ENCODE measurements around the gene RBM23. TPM values are rescaled to one million over a fixed set of nuclear protein-coding genes. Genes with fewer than 3 reads are reported as not detected.
"Not testable (repeated sequence)": the region's sequence is repeated elsewhere in the genome, so short reads cannot be mapped to it uniquely, and the experiment has no call there.

The RBM23 gene
- 62.7 and 63.2 TPM in 2 replicates for total RNA-seq (2014; rRNA removed; shearing (Covaris generic))
- 48.0 and 54.3 TPM in 2 replicates for polyA plus RNA-seq (2015; cell fraction: cytosol; rRNA removed)
- 63.6 and 68.7 TPM in 2 replicates for polyA plus RNA-seq (2015; cell fraction: nucleus; rRNA removed)

GRCh38 chr14:22918804-22919600, at the start of gene RBM23:
RBM23 (minus strand) TSS chr14:22919149.
- DNase-seq (ENCODE audit: low read depth, low spot score) = peak; percentile 100
- in situ Hi-C loops (cut with HindIII; ENCODE audit: low pct_unique_long_range_greater_than_20kb, low sequenced_read_pairs) = no loop called here

GRCh38 chr14:22966783-22967269, 47.9 kb upstream of the RBM23 start:
- in situ Hi-C loops (cut with HindIII; ENCODE audit: low pct_unique_long_range_greater_than_20kb, low sequenced_read_pairs) = no loop called here
- no peak for DNase-seq (ENCODE audit: low read depth, low spot score)

- in situ Hi-C loops (cut with HindIII; ENCODE audit: low pct_unique_long_range_greater_than_20kb, low sequenced_read_pairs); DNase-seq (ENCODE audit: low read depth, low spot score): not testable (repeated sequence)
Measured at GRCh38 chr14:22965916-22966782, 47.2 kb upstream of the RBM23 start.

GRCh38 chr14:22962061-22962676, 43.2 kb upstream of the RBM23 start:
- in situ Hi-C loops (cut with HindIII; ENCODE audit: low pct_unique_long_range_greater_than_20kb, low sequenced_read_pairs) = no loop called here
- no peak for DNase-seq (ENCODE audit: low read depth, low spot score)

GRCh38 chr14:22955702-22956569, 37.0 kb upstream of the RBM23 start:
- no peak for DNase-seq (ENCODE audit: low read depth, low spot score)
- in situ Hi-C loops (cut with HindIII; ENCODE audit: low pct_unique_long_range_greater_than_20kb, low sequenced_read_pairs) = no loop called here

GRCh38 chr14:22952418-22952817, 33.5 kb upstream of the RBM23 start:
- no peak for DNase-seq (ENCODE audit: low read depth, low spot score)
- in situ Hi-C loops (cut with HindIII; ENCODE audit: low pct_unique_long_range_greater_than_20kb, low sequenced_read_pairs) = no loop called here

- in situ Hi-C loops (cut with HindIII; ENCODE audit: low pct_unique_long_range_greater_than_20kb, low sequenced_read_pairs); DNase-seq (ENCODE audit: low read depth, low spot score): not testable (repeated sequence)
Measured at GRCh38 chr14:22951795-22952194, 32.8 kb upstream of the RBM23 start.

GRCh38 chr14:22945642-22946041, 26.7 kb upstream of the RBM23 start:
- in situ Hi-C loops (cut with HindIII; ENCODE audit: low pct_unique_long_range_greater_than_20kb, low sequenced_read_pairs) = no loop called here
- no peak for DNase-seq (ENCODE audit: low read depth, low spot score)

- in situ Hi-C loops (cut with HindIII; ENCODE audit: low pct_unique_long_range_greater_than_20kb, low sequenced_read_pairs) = no loop called here
- no peak for DNase-seq (ENCODE audit: low read depth, low spot score)
Measured at GRCh38 chr14:22939684-22940083, 20.7 kb upstream of the RBM23 start.

- no peak for DNase-seq (ENCODE audit: low read depth, low spot score)
- in situ Hi-C loops (cut with HindIII; ENCODE audit: low pct_unique_long_range_greater_than_20kb, low sequenced_read_pairs) = no loop called here
Measured at GRCh38 chr14:22935156-22935555, 16.2 kb upstream of the RBM23 start.

- no peak for DNase-seq (ENCODE audit: low read depth, low spot score)
- in situ Hi-C loops (cut with HindIII; ENCODE audit: low pct_unique_long_range_greater_than_20kb, low sequenced_read_pairs) = no loop called here
Measured at GRCh38 chr14:22932146-22932545, 13.2 kb upstream of the RBM23 start.

GRCh38 chr14:22929961-22930364, 11.0 kb upstream of the RBM23 start:
- in situ Hi-C loops (cut with HindIII; ENCODE audit: low pct_unique_long_range_greater_than_20kb, low sequenced_read_pairs) = no loop called here
- DNase-seq (ENCODE audit: low read depth, low spot score) = no peak

GRCh38 chr14:22929104-22929960, 10.4 kb upstream of the RBM23 start, which contains the start of gene PRMT5:
PRMT5 (minus strand) TSS chr14:22929376; CDS start chr14:22929361, 15 bp downstream.
- DNase-seq (ENCODE audit: low read depth, low spot score) = peak; percentile 99
- in situ Hi-C loops (cut with HindIII; ENCODE audit: low pct_unique_long_range_greater_than_20kb, low sequenced_read_pairs) = no loop called here

- in situ Hi-C loops (cut with HindIII; ENCODE audit: low pct_unique_long_range_greater_than_20kb, low sequenced_read_pairs) = no loop called here
- DNase-seq (ENCODE audit: low read depth, low spot score) = no peak
Measured at GRCh38 chr14:22928237-22929103, 9.5 kb upstream of the RBM23 start.

- DNase-seq (ENCODE audit: low read depth, low spot score) = no peak
- in situ Hi-C loops (cut with HindIII; ENCODE audit: low pct_unique_long_range_greater_than_20kb, low sequenced_read_pairs) = no loop called here
Measured at GRCh38 chr14:22926316-22926715, 7.4 kb upstream of the RBM23 start.

Measured in SK-MEL-5 (cell line).